IMR-90 (cell line): ENCODE results near the gene ENDOG. TPM values are rescaled to one million over a fixed set of nuclear protein-coding genes. Genes with fewer than 3 reads are reported as not detected.
"Not testable (repeated sequence)": the region's sequence is repeated elsewhere in the genome, so short reads cannot be mapped to it uniquely, and the experiment has no call there.

Experiments used
- ATAC-seq: fragments of 200-7000 bp; cut with Tn5 transposase; 2 replicates; pipeline ENCODE4 v1.9.1; 2020; ENCODE audit warnings: low read depth, mild to moderate bottlenecking, moderate library complexity
- BruUV-seq: library from RNA; stranded (reverse); fragments of 400-500 nt; replicated peaks from 2 replicates; lab custom pipeline; 2021; lab: Mats Ljungman, UMichigan
- CTCF ChIA-PET: fragments of 300-600 bp; formaldehyde crosslinking; extraction: SDS; loops from one replicate; lab custom pipeline; 2021; ENCODE audit warnings: antibody characterized with exemption; lab: Yijun Ruan, JAX
- POLR2A ChIA-PET: fragments of 300-600 bp; sonication (Branson Sonifier 250); formaldehyde crosslinking; loops from one replicate; lab custom pipeline; 2022; ENCODE audit warnings: antibody characterized with exemption; ENCODE audit not compliant: unreplicated experiment; lab: Charles Lee
- DNase-seq: peaks from one replicate; pipeline ENCODE4 v3.0.0; 2013
- H2AFZ ChIP-seq: replicated peaks from 2 replicates; pipeline ENCODE3; 2013; ENCODE audit warnings: low read length, mild to moderate bottlenecking; ENCODE audit not compliant: poor library complexity
- H2AK5ac ChIP-seq: 2 replicates; pipeline ENCODE4 v1.6.1; 2013; ENCODE audit warnings: low read depth, low read length, inconsistent platforms
- H2AK9ac ChIP-seq: replicated peaks from 2 replicates; pipeline ENCODE3; 2013; ENCODE audit warnings: mild to moderate bottlenecking, low read depth, low read length, moderate library complexity; ENCODE audit not compliant: poor library complexity
- H2BK120ac ChIP-seq: 2 replicates; pipeline ENCODE4 v1.6.1; 2013; ENCODE audit warnings: low read depth, low read length, inconsistent platforms
- H2BK15ac ChIP-seq: 3 replicates; pipeline ENCODE4 v1.6.1; 2013; ENCODE audit warnings: low read depth, low read length, inconsistent platforms
- H2BK20ac ChIP-seq: 2 replicates; pipeline ENCODE4 v1.6.1; 2013; ENCODE audit warnings: low read depth, mild to moderate bottlenecking, inconsistent platforms, low read length, moderate library complexity
- H2BK5ac ChIP-seq: 2 replicates; pipeline ENCODE4 v1.6.1; 2013; ENCODE audit warnings: mild to moderate bottlenecking, low read depth, low read length, inconsistent platforms; ENCODE audit not compliant: poor library complexity, severe bottlenecking
- H3K14ac ChIP-seq: replicated peaks from 2 replicates; pipeline ENCODE4 v1.6.1; 2013; ENCODE audit warnings: low read depth, low read length, inconsistent platforms
- H3K18ac ChIP-seq: 2 replicates; pipeline ENCODE4 v1.6.1; 2013; ENCODE audit warnings: low read depth, low read length, control low read depth
- H3K23ac ChIP-seq: 2 replicates; pipeline ENCODE4 v1.6.1; 2013; ENCODE audit warnings: low read depth, low read length, inconsistent platforms
- H3K27ac ChIP-seq: 2 replicates; pipeline ENCODE4 v1.5.1; 2013; ENCODE audit warnings: mild to moderate bottlenecking, control low read depth, low read length; ENCODE audit not compliant: insufficient read depth
- H3K27me3 ChIP-seq: 2 replicates; pipeline ENCODE4 v1.6.1; 2013; ENCODE audit warnings: low read length; ENCODE audit not compliant: control insufficient read depth, insufficient read depth
- H3K36me3 ChIP-seq: 2 replicates; pipeline ENCODE4 v1.6.1; 2013; ENCODE audit warnings: low read length, mixed read lengths; ENCODE audit not compliant: control insufficient read depth, insufficient read depth
- H3K4ac ChIP-seq: 2 replicates; pipeline ENCODE4 v1.6.1; 2013; ENCODE audit warnings: low read depth, low read length, inconsistent platforms
- H3K4me1 ChIP-seq: 2 replicates; pipeline ENCODE4 v1.6.1; 2013; ENCODE audit warnings: low read length, mixed read lengths; ENCODE audit not compliant: control insufficient read depth, insufficient read depth
- H3K4me2 ChIP-seq: 2 replicates; pipeline ENCODE4 v1.6.1; 2013; ENCODE audit warnings: low read depth, mild to moderate bottlenecking, control low read depth, low read length, moderate library complexity
- H3K4me3 ChIP-seq: 2 replicates; pipeline ENCODE4 v1.5.1; 2013; ENCODE audit warnings: low read depth, mild to moderate bottlenecking, control low read depth, low read length, moderate library complexity; ENCODE audit not compliant: insufficient read depth
- H3K56ac ChIP-seq: 2 replicates; pipeline ENCODE4 v1.6.1; 2013; ENCODE audit warnings: low read length, inconsistent platforms; ENCODE audit not compliant: insufficient read depth; ENCODE audit errors: extremely low read depth
- H3K79me1 ChIP-seq, 2 experiments: 2 replicates each; pipeline ENCODE4 v1.6.1; 2013; ENCODE audit warnings: low read length in 2 of 2, inconsistent platforms in 1 of 2, low read depth in 1 of 2
- H3K9ac ChIP-seq: 2 replicates; pipeline ENCODE4 v1.6.1; 2013; ENCODE audit warnings: low read depth, low read length, control low read depth
- H3K9me1 ChIP-seq: 2 replicates; pipeline ENCODE4 v1.6.1; 2013; ENCODE audit warnings: low read length, inconsistent platforms; ENCODE audit not compliant: insufficient read depth
- H3K9me3 ChIP-seq: 2 replicates; pipeline ENCODE4 v1.6.1; 2013; ENCODE audit warnings: low read length; ENCODE audit not compliant: control insufficient read depth, insufficient read depth
- H4K20me1 ChIP-seq: 2 replicates; pipeline ENCODE4 v1.6.1; 2013; ENCODE audit warnings: low read length, inconsistent platforms; ENCODE audit not compliant: insufficient read depth
- H4K5ac ChIP-seq: 2 replicates; pipeline ENCODE4 v1.6.1; 2013; ENCODE audit warnings: mild to moderate bottlenecking, low read depth, low read length, control low read depth
- H4K8ac ChIP-seq, 2 experiments: 2 replicates each; pipeline ENCODE4 v1.6.1; 2013; ENCODE audit warnings: low read depth in 2 of 2, low read length in 2 of 2, control low read depth in 1 of 2, inconsistent platforms in 1 of 2
- H4K91ac ChIP-seq: 2 replicates; pipeline ENCODE4 v1.6.1; 2013; ENCODE audit warnings: low read depth, low read length, inconsistent platforms; ENCODE audit not compliant: insufficient read depth
- WGBS, 2 experiments: methylation state at CpG; one replicate each; pipeline versions ENCODE4 v1.1.5 to v1.1.7; 2013; ENCODE audit warnings: missing lambda C conversion rate in 2 of 2; ENCODE audit not compliant: insufficient read length in 1 of 2; ENCODE audit errors: extremely low coverage in 2 of 2; 5-methylcytosine and 5-hydroxymethylcytosine counted together
- dilution Hi-C: fragments of 300-500 bp; cut with HindIII; formaldehyde crosslinking; loops from one replicate; pipeline ENCODE4 v1.14.3; 2018; ENCODE audit warnings: low sequenced_read_pairs; ENCODE audit not compliant: unreplicated experiment
- in situ Hi-C: fragments of 300-500 bp; cut with MboI; formaldehyde crosslinking; loops from 3 replicates; pipeline ENCODE4 v1.14.3; 2019; ENCODE audit warnings: low sequenced_read_pairs, inconsistent platforms, mixed read lengths
- intact Hi-C: fragments of 100-400 bp; cut with micrococcal nuclease; formaldehyde crosslinking; loops from 2 replicates; pipeline ENCODE4 v1.10.0; 2022
- polyA plus RNA-seq, 3 experiments: library from polyadenylated mRNA; depleted of rRNA; stranded (reverse); fragments of >200 nt; gene quantifications; 2 replicates each; pipeline ENCODE4 v1.2.3, GENCODE V29; 2012; ENCODE audit warnings: low replicate concordance in 1 of 3
- total RNA-seq: library from RNA; depleted of rRNA; stranded (reverse); fragments of >200 nt; gene quantifications from 2 replicates; pipeline ENCODE4 v1.2.3, GENCODE V29; 2012

The ENDOG gene
- total and polyA plus RNA-seq, 2 of the 4 experiments (the other 2 are of a cell fraction): 9.9 to 16.2 TPM

DNA sequence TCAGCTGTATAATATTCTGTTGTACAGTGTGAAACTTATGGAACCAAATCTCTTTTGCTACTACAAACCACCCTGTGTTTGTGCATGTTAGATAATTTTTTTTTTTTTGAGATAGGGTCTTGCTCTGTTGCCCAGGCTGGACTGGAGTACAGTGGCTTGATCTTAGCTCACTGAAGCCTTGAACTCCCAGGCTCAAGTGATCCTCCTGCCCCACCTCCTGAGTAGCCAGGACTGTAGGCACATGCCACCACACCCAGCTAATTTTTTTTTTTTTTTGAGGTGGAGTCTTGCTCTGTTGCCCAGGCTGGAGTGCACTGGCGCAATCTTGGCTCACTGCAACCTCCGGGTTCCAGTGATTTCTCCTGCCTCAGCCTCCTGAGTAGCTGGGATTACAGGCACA is 23.3 kb upstream of the ENDOG start:
- H3K4me1 ChIP-seq, DNase-seq, ATAC-seq, H2AK9ac ChIP-seq, H3K9me1 ChIP-seq, H3K9ac ChIP-seq, H3K9me3 ChIP-seq, H4K20me1 ChIP-seq, BruUV-seq, H4K91ac ChIP-seq, H2AK5ac ChIP-seq, H3K4me3 ChIP-seq, H3K4me2 ChIP-seq, intact Hi-C loops, H3K27ac ChIP-seq, H4K5ac ChIP-seq, in situ Hi-C loops, H3K18ac ChIP-seq, H2BK120ac ChIP-seq, H2BK20ac ChIP-seq, dilution Hi-C loops, H3K23ac ChIP-seq, POLR2A ChIA-PET, H3K56ac ChIP-seq, H4K8ac ChIP-seq, H2BK15ac ChIP-seq, H3K14ac ChIP-seq, H2AFZ ChIP-seq, H2BK5ac ChIP-seq, H3K4ac ChIP-seq, H3K27me3 ChIP-seq: not testable (repeated sequence)
- peaks cover 5 to 19% of the 10 kb centered on the region in 2 experiments for H3K79me1 ChIP-seq
- WGBS, 2 experiments: no CpG with 5 or more reads among the region's 2 CpGs
- peaks cover 65% of the 10 kb centered on the region for H3K36me3 ChIP-seq
- CTCF ChIA-PET: interaction anchor here (0.6 to 0.7 kb wide), 2 partner anchors 59 to 82 kb away, joined by 4 to 6 read pairs; no protein-coding TSS in a partner anchor
